Glutamatergic neuron (in vitro differentiated cells): ENCODE measurements around the gene ZNF418. TPM values are rescaled to one million over a fixed set of nuclear protein-coding genes. Genes with fewer than 3 reads are reported as not detected.
"Not testable (repeated sequence)": the region's sequence is repeated elsewhere in the genome, so short reads cannot be mapped to it uniquely, and the experiment has no call there.

ENCODE experiments used
- DNase-seq: peaks from one replicate; pipeline ENCODE4 v3.0.0; 2022
- H3K27ac Mint-ChIP-seq: one replicate; pipeline ENCODE4 v1.8.0; 2020; ENCODE audit warnings: mild to moderate bottlenecking, mixed read lengths, inconsistent platforms; ENCODE audit not compliant: unreplicated experiment
- H3K27me3 Mint-ChIP-seq: one replicate; pipeline ENCODE4 v1.8.0; 2020; ENCODE audit warnings: mild to moderate bottlenecking, moderate library complexity, mixed read lengths, inconsistent platforms; ENCODE audit not compliant: unreplicated experiment
- H3K36me3 Mint-ChIP-seq: one replicate; pipeline ENCODE4 v1.8.0; 2020; ENCODE audit warnings: mild to moderate bottlenecking, mixed read lengths, inconsistent platforms; ENCODE audit not compliant: unreplicated experiment
- H3K4me1 Mint-ChIP-seq: one replicate; pipeline ENCODE4 v1.8.0; 2020; ENCODE audit warnings: mild to moderate bottlenecking, low read depth, mixed read lengths, inconsistent platforms; ENCODE audit not compliant: unreplicated experiment
- H3K4me3 Mint-ChIP-seq: one replicate; pipeline ENCODE4 v1.8.0; 2020; ENCODE audit warnings: mild to moderate bottlenecking, mixed read lengths, inconsistent platforms; ENCODE audit not compliant: unreplicated experiment
- H3K9me3 Mint-ChIP-seq: one replicate; pipeline ENCODE4 v1.8.0; 2020; ENCODE audit warnings: mild to moderate bottlenecking, moderate library complexity, mixed read lengths, inconsistent platforms; ENCODE audit not compliant: unreplicated experiment
- CTCF ChIP-seq: fragments of 200-600 bp; sonication (generic); IDR thresholded peaks from one replicate; pipeline ENCODE4 v1.5.0; 2021; ENCODE audit not compliant: partially characterized antibody, unreplicated experiment
- total RNA-seq: library from RNA; stranded (reverse); fragmentation: NEBNext Ultra II Directional; extraction: Animal tissue kit (Norgen Biotek cat#: 25700); gene quantifications from one replicate; pipeline ENCODE4 v1.2.1, GENCODE V29; 2021; ENCODE audit not compliant: unreplicated experiment

ZNF418 gene
- total RNA-seq, 1 donor from 2014 or later, result 25.4 TPM

- peaks cover 1% of the 10 kb centered on the region for H3K27me3 Mint-ChIP-seq
- peak overlapping the region; percentile 66 for H3K4me3 Mint-ChIP-seq
- peaks cover 12% of the 10 kb centered on the region for H3K9me3 Mint-ChIP-seq
- H3K27ac Mint-ChIP-seq, result no peak overlapping the region
- H3K4me1 Mint-ChIP-seq, result peaks cover 8% of the 10 kb centered on the region
- TF ChIP-seq CTCF, result no peak
- no peak for DNase-seq
- H3K36me3 Mint-ChIP-seq, result peaks cover 11% of the 10 kb centered on the region
Observed at GRCh38 chr19:57914531-57914930, 20.7 kb downstream of the ZNF418 start.

GRCh38 chr19:57907394-57907793, 27.8 kb downstream of the ZNF418 start:
- Mint-ChIP-seq H3K36me3 (no peaks in the 10 kb centered on the region), H3K9me3 (no peaks in the 10 kb centered on the region)

DNA sequence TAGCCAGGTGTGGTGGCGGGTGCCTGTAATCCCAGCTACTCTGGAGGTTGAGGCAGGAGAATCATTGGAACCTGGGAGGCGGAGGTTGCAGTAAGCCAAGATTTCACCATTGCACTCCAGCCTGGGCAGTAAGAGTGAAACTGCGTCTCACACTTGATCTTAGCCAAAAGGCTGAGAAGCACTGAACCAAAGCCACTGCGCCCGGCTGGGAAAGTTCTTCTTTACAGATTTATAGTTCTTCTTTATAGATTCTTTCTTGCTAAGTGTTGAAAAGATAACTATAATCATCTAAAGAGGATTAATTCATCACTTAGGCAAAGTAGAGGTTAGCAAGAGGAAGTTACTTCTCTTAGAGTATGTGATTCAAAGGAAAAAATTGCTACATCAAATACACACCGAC, 29.9 kb downstream of the ZNF418 start:
- DNase-seq, result no peak
- no peak overlapping the region for H3K27ac Mint-ChIP-seq

More at GRCh38 chr19:57907394-57907793, 27.8 kb downstream of the ZNF418 start:
- Mint-ChIP-seq H3K27me3 (no peaks in the 10 kb centered on the region), H3K4me1 (no peaks in the 10 kb centered on the region), H3K27ac (no peak overlapping the region), H3K4me3 (no peak overlapping the region)
- no peak for DNase-seq
- TF ChIP-seq CTCF, result no peak

DNA sequence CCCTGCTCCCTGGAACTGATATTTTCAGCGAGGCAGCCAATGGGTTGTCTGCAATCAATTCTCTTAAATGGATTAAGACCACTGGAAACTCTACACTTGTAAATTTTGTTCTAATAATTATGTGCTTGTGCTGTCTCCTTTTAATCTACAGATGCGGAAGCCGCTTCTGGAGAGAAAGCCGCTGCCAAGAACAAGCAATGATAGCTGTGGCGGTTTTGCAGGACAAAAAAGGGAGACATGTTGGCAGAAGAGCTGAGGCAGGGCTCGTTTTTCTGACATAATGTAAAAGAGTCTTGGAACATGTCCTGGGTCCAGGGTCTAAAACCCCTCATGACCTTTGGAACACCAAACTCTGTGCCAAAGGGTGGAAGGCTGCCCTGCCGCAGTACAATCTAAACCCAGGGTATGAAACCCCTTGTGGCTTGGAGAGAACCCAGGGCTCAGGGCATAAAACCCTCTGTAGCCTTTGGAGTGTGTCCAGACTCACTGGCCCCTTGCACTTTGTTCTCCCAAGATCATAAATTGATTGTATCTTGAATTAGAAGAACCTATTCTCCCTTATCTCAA, 31.5 kb downstream of the ZNF418 start:
- no peaks in the 10 kb centered on the region for H3K9me3 Mint-ChIP-seq
- no peaks in the 10 kb centered on the region for H3K27me3 Mint-ChIP-seq
- TF ChIP-seq CTCF, result peak; percentile 11
- DNase-seq, result no peak
- H3K27ac Mint-ChIP-seq, result no peak overlapping the region
- H3K4me3 Mint-ChIP-seq, result no peak overlapping the region
- no peaks in the 10 kb centered on the region for H3K36me3 Mint-ChIP-seq
- no peaks in the 10 kb centered on the region for H3K4me1 Mint-ChIP-seq

More for the DNA sequence above, 29.9 kb downstream of the ZNF418 start:
- H3K4me1 Mint-ChIP-seq, result no peaks in the 10 kb centered on the region
- no peak overlapping the region for H3K4me3 Mint-ChIP-seq
- TF ChIP-seq CTCF, result no peak
- no peaks in the 10 kb centered on the region for H3K36me3 Mint-ChIP-seq
- H3K9me3 Mint-ChIP-seq, result no peaks in the 10 kb centered on the region
- H3K27me3 Mint-ChIP-seq, result no peaks in the 10 kb centered on the region

DNA sequence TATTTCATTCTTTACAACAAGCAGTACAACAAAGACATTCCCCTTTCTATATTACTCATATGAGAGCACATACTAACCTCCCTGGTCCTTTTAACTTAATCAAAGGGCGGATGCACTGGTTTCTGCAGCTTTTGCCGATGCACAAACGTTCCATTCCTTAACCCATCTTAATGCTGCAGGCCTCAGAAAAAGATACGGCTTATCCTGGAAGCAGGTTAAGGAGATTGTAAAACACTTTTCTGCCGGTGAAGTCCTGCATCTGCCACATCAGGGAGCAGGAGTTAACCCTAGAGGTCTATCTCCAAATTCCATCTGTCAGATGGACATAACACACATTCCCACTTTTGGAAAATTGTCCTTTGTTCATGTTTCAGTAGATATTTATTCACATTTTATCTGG, 34.9 kb downstream of the ZNF418 start:
- no peak for DNase-seq
- Mint-ChIP-seq H3K9me3 (no peaks in the 10 kb centered on the region), H3K36me3 (no peaks in the 10 kb centered on the region), H3K4me3 (no peak overlapping the region), H3K4me1 (peaks cover 3% of the 10 kb centered on the region), H3K27ac (no peak overlapping the region), H3K27me3 (no peaks in the 10 kb centered on the region)
- TF ChIP-seq CTCF, result no peak

DNA sequence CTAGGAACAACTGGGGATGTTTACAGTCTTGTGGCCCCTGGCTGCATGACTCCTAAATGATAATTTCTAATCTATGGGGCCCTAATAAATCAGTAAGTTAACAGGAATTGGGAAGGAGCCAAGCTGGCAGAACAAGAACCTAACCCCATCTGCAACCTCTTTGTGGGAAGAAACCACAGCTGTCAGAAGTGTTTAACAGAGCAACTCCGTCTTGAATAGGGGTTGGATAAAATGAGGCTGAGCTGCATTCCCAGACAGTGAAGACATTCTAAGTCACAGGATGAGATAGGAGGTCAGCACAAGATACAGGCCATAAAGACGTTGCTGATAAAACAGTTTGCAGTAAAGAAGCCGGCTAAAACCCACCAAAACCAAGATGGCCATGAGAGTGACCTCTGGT, 44.5 kb downstream of the ZNF418 start:
- H3K9me3 Mint-ChIP-seq, H3K36me3 Mint-ChIP-seq, H3K27me3 Mint-ChIP-seq, H3K27ac Mint-ChIP-seq, DNase-seq, H3K4me1 Mint-ChIP-seq, H3K4me3 Mint-ChIP-seq: not testable (repeated sequence)
